Purkinje cell (primary cell): Measurements from ENCODE around the gene AUTS2. TPM values are rescaled to one million over a fixed set of nuclear protein-coding genes. Genes with fewer than 3 reads are reported as not detected.

ENCODE experiments used
- polyA plus RNA-seq: library from polyadenylated mRNA; unstranded; fragments of >200 nt; fragmentation: Nextera tagmentation; gene quantifications from 2 replicates; pipeline ENCODE4 v1.2.1, GENCODE V29; 2014

Gene AUTS2
- 60.7 and 87.7 TPM in 2 replicates for polyA plus RNA-seq

GRCh38 chr7:69598081-69598486 lies at the start of gene AUTS2:
Gene AUTS2 (plus strand): TSS chr7:69598475. CDS start chr7:69599654, 1,179 bp downstream.

